Keratinocyte (primary cell): ENCODE data around the gene HOXB6. TPM values are rescaled to one million over a fixed set of nuclear protein-coding genes. Genes with fewer than 3 reads are reported as not detected.
A peak's percentile ranks its signal among the peaks of the same experiment; 100 is the strongest.

Experiments
- DNase-seq: peaks from one replicate; pipeline ENCODE4 v3.0.0-alpha.2; 2011; ENCODE audit warnings: low read depth, missing footprints, low spot score
- FAIRE-seq: peaks from 2 replicates; lab custom pipeline; 2011; peaks lifted over from hg19 to GRCh38; lab: Jason Lieb, UNC
- H2AFZ ChIP-seq: 2 replicates; pipeline ENCODE4 v1.6.0; 2012; ENCODE audit warnings: low read length, control low read depth, inconsistent platforms; ENCODE audit not compliant: control insufficient read depth
- H3K27ac ChIP-seq: 2 replicates; pipeline ENCODE4 v1.5.1; 2011; ENCODE audit warnings: low read length; ENCODE audit not compliant: control insufficient read depth, insufficient read depth
- H3K27me3 ChIP-seq: 3 replicates; pipeline ENCODE4 v1.6.0; 2011; ENCODE audit warnings: low read length; ENCODE audit not compliant: control insufficient read depth, insufficient read depth; ENCODE audit errors: extremely low read depth
- H3K36me3 ChIP-seq, 2 experiments: 2 replicates in 1 of 2; 3 replicates in 1 of 2; pipeline ENCODE4 v1.5.1; 2011; ENCODE audit warnings: low read length in 2 of 2, mild to moderate bottlenecking in 1 of 2; ENCODE audit not compliant: control insufficient read depth in 2 of 2, insufficient read depth in 2 of 2; ENCODE audit errors: extremely low read depth in 1 of 2
- H3K4me1 ChIP-seq: 3 replicates; pipeline ENCODE4 v1.5.1; 2011; ENCODE audit warnings: low read length; ENCODE audit not compliant: control insufficient read depth, insufficient read depth; ENCODE audit errors: extremely low read depth
- H3K4me2 ChIP-seq: 3 replicates; pipeline ENCODE4 v1.6.0; 2011; ENCODE audit warnings: low read depth, low read length; ENCODE audit not compliant: control insufficient read depth, insufficient read depth; ENCODE audit errors: extremely low read depth
- H3K4me3 ChIP-seq, 3 experiments: fragments of 200-600 bp in 1 of 3; sonication (generic) in 1 of 3; 2 replicates in 2 of 3; 3 replicates in 1 of 3; pipeline ENCODE4 v1.5.1; 2011 to 2016; ENCODE audit warnings: low read length in 3 of 3, mild to moderate bottlenecking in 3 of 3, control low read depth in 2 of 3, inconsistent platforms in 1 of 3, low read depth in 1 of 3, mixed read lengths in 1 of 3, mixed run types in 1 of 3, moderate library complexity in 1 of 3; ENCODE audit not compliant: control insufficient read depth in 2 of 3, insufficient read depth in 2 of 3; ENCODE audit errors: extremely low read depth in 1 of 3
- H3K79me2 ChIP-seq: 2 replicates; pipeline ENCODE4 v1.6.0; 2012; ENCODE audit warnings: low read length; ENCODE audit not compliant: control insufficient read depth, insufficient read depth
- H3K9ac ChIP-seq: 3 replicates; pipeline ENCODE4 v1.6.0; 2011; ENCODE audit warnings: low read length; ENCODE audit not compliant: control insufficient read depth, insufficient read depth; ENCODE audit errors: extremely low read depth
- H3K9me1 ChIP-seq: 3 replicates; pipeline ENCODE4 v1.6.0; 2011; ENCODE audit warnings: low read length; ENCODE audit not compliant: control insufficient read depth, insufficient read depth; ENCODE audit errors: extremely low read depth
- H3K9me3 ChIP-seq: 2 replicates; pipeline ENCODE4 v1.5.1; 2012; ENCODE audit warnings: low read depth, low read length; ENCODE audit not compliant: control insufficient read depth
- H4K20me1 ChIP-seq: 3 replicates; pipeline ENCODE4 v1.6.0; 2011; ENCODE audit warnings: low read length; ENCODE audit not compliant: control insufficient read depth, insufficient read depth; ENCODE audit errors: extremely low read depth
- EZH2 ChIP-seq: IDR thresholded peaks from one replicate; pipeline ENCODE4 v1.6.1; 2012; ENCODE audit warnings: inconsistent platforms, mild to moderate bottlenecking, low read length, moderate library complexity
- dilution Hi-C: fragments of 300-500 bp; cut with MboI; formaldehyde crosslinking; loops from one replicate; pipeline ENCODE4 v1.7.0; 2020; ENCODE audit warnings: low sequenced_read_pairs; ENCODE audit not compliant: extremely low pct_ligation_motif_present
- polyA plus RNA-seq, 5 experiments: library from polyadenylated mRNA; depleted of rRNA in 3 of 5; stranded (reverse) in 3 of 5; stranded (forward) in 1 of 5; unstranded in 1 of 5; fragments of >200 nt; gene quantifications; 1 replicate in 1 of 5; 2 replicates in 3 of 5; 3 replicates in 1 of 5; pipeline versions ENCODE4 v1.2.1 to v1.2.3, GENCODE V29; 2011 to 2012; ENCODE audit warnings: missing spikeins in 2 of 5, low read depth in 1 of 5, low replicate concordance in 1 of 5
- TF ChIP-seq, protein P1 (sequence below), 3 experiments: IDR thresholded peaks in 1 of 3; conservative IDR thresholded peaks in 1 of 3; optimal IDR thresholded peaks in 1 of 3; 2 replicates in 2 of 3; 3 replicates in 1 of 3; pipeline versions ENCODE3 to v1.5.1; 2011; ENCODE audit warnings: low read length in 3 of 3, mild to moderate bottlenecking in 3 of 3, moderate library complexity in 2 of 3, control low read depth in 1 of 3, inconsistent platforms in 1 of 3; ENCODE audit not compliant: insufficient read depth in 2 of 3; ENCODE audit errors: extremely low read depth in 1 of 3

HOXB6 gene
- polyA plus RNA-seq, 1 donor (not counting 4 experiments of a cell fraction or from before 2014, with no cell fraction given): 0.62 TPM

DNA sequence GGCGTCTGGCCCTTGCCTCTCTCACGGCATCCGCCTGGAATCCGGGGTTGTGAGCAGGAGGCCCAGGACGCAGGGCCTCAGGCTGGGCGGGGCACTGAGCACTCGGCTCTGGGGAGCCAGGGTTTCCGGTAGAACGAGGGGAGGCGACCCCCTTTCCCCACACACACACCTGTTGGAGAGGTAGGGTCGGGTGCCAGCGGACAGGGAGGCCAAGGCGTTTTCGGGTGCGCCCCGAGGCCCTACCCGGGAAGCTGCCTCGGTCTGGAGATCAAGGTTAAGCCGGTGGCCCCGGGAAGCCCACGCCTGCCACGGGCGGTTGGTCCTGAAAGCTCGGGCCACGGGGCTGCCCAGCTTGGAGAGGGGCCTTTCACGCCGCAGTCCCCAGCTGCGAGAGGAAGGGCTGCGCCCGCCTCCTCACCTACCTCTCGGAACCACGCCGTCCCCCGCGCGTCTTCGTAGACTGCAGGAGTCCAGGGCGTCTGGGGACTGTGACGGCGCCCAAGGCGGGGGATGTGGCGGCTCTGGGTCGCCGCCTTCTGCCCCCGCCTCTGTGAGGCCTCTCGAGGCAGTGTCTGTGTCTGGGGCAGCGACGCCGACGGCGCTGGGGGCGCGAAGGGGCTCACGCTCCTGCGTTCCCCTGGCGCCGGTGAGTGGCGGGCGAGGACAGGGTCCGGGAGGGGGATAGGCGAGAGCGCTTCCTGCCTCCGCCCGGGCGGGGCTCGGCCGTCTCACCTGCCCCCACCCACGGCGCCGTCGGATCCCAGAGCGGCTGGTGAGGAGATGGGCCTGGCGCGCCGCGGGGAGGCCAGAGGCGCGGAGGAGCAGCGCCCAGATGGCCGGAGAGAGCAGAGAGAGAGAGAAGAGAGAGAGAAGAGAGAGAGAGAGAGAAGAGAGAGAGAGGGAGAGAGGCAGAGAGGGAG lies 41.7 kb upstream of the HOXB6 start:
- H3K27ac ChIP-seq: no peak overlapping the region
- H3K27me3 ChIP-seq: peaks cover 81% of the 10 kb centered on the region
- no peaks in the 10 kb centered on the region for H3K79me2 ChIP-seq
- dilution Hi-C loops: no loop called here
- H3K9ac ChIP-seq: no peak overlapping the region
- H3K9me3 ChIP-seq: no peaks in the 10 kb centered on the region
- H3K4me1 ChIP-seq: no peaks in the 10 kb centered on the region
- H3K9me1 ChIP-seq: no peaks in the 10 kb centered on the region
- peaks cover 2% of the 10 kb centered on the region for H4K20me1 ChIP-seq
- H3K4me2 ChIP-seq: no peak overlapping the region
- H3K4me3 ChIP-seq: no peak overlapping the region
- FAIRE-seq (no peak), DNase-seq (no peak)
- no peaks in the 10 kb centered on the region for H3K36me3 ChIP-seq
- TF ChIP-seq, protein P1, sequence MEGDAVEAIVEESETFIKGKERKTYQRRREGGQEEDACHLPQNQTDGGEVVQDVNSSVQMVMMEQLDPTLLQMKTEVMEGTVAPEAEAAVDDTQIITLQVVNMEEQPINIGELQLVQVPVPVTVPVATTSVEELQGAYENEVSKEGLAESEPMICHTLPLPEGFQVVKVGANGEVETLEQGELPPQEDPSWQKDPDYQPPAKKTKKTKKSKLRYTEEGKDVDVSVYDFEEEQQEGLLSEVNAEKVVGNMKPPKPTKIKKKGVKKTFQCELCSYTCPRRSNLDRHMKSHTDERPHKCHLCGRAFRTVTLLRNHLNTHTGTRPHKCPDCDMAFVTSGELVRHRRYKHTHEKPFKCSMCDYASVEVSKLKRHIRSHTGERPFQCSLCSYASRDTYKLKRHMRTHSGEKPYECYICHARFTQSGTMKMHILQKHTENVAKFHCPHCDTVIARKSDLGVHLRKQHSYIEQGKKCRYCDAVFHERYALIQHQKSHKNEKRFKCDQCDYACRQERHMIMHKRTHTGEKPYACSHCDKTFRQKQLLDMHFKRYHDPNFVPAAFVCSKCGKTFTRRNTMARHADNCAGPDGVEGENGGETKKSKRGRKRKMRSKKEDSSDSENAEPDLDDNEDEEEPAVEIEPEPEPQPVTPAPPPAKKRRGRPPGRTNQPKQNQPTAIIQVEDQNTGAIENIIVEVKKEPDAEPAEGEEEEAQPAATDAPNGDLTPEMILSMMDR (optimal IDR thresholded peaks at IDR 0.05 in 1 of 3, IDR thresholded peaks at IDR 0.05 in 1 of 3, conservative IDR thresholded peaks at IDR 0.05 in 1 of 3; ENCODE audit: extremely low read depth in 1 of 3, insufficient read depth in 2 of 3, low read length in 3 of 3): no peak
- TF ChIP-seq EZH2: peak; percentile 35
- H2AFZ ChIP-seq: no peak overlapping the region

DNA sequence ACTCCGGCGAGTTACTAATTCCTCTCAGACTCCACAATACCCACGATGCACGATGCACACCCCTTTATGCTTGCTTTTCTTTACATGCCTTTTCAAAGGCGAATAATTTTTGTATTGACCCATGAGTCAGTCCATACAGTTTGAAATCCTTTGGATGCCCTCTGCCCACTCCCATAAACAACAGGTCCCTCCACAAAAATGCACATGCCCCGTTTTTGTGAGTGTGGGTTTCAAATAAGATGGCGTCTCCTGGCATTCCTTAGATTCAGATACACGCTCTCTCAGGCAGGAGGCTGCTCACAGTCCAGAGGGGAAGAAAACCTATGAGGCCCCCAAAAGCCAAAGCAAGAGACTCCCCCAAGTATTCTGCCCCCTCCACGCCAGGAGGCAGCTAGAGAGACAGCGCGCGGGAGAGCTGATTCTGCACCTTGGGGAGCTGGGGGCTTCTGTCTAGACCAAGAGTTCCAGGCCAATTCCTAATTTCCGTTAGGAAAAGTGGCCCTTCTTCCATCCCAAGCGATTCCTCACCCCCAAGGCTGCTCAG lies 40.9 kb upstream of the HOXB6 start:
- Histone ChIP-seq H2AFZ (no peak overlapping the region), H3K27me3 (peaks cover 88% of the 10 kb centered on the region), H3K9me3 (no peaks in the 10 kb centered on the region), H3K9me1 (no peaks in the 10 kb centered on the region), H3K4me3 (no peak overlapping the region), H4K20me1 (peaks cover 2% of the 10 kb centered on the region), H3K4me1 (no peaks in the 10 kb centered on the region), H3K36me3 (no peaks in the 10 kb centered on the region), H3K9ac (no peak overlapping the region), H3K4me2 (no peak overlapping the region), H3K27ac (no peak overlapping the region), H3K79me2 (no peaks in the 10 kb centered on the region)
- dilution Hi-C loops: no loop called here
- TF ChIP-seq, protein P1 (optimal IDR thresholded peaks at IDR 0.05 in 1 of 3, IDR thresholded peaks at IDR 0.05 in 1 of 3, conservative IDR thresholded peaks at IDR 0.05 in 1 of 3; ENCODE audit: extremely low read depth in 1 of 3, insufficient read depth in 2 of 3, low read length in 3 of 3): no peak
- peak; percentile 21 for TF ChIP-seq EZH2
- FAIRE-seq: no peak
- no peak for DNase-seq
